Measurements from ENCODE around the gene DNM1.

DNA sequence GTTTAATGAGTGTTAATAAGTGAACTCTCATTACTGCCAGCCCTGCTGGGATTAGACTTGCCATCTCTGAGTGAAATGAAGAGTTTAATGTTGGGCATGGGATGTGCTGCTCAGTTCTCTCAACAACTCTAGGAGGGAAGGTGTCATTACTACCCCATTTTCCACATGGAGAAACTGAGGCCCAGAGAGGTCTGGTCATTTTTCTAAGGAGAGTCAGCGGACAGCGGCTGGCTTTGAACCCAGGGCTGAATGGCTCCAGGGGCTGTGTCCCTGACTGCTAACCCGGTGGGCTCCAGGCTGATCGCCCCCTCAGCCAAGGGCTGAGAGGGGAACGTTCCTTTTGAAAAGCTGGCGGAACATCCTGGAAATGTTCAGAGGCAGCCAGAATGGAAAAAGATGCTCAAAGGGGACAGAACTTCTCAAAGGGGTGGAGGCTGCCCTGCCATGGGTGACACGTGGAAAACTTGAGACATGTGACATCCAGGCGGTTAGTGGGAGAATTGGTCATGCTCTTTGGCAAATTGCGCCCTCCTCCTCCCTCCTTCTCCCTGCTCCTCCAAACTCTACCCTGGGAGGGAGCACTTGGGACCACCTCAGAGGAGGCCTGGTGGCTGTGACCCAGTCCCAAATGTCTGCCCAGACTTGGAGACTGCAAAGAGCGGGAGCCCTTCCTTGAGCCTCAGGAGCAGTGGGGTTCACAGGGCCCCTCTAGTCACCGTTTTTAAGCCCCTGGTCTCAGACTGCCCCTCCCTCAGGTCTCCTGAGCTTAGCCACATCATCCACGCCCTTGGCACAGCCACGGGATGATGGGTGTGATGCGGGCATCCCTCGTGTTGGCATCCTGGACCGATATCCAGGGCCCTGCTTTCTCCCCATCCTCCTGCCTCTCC lies 28.7 kb downstream of the DNM1 start:
- TF ChIP-seq, protein P1, sequence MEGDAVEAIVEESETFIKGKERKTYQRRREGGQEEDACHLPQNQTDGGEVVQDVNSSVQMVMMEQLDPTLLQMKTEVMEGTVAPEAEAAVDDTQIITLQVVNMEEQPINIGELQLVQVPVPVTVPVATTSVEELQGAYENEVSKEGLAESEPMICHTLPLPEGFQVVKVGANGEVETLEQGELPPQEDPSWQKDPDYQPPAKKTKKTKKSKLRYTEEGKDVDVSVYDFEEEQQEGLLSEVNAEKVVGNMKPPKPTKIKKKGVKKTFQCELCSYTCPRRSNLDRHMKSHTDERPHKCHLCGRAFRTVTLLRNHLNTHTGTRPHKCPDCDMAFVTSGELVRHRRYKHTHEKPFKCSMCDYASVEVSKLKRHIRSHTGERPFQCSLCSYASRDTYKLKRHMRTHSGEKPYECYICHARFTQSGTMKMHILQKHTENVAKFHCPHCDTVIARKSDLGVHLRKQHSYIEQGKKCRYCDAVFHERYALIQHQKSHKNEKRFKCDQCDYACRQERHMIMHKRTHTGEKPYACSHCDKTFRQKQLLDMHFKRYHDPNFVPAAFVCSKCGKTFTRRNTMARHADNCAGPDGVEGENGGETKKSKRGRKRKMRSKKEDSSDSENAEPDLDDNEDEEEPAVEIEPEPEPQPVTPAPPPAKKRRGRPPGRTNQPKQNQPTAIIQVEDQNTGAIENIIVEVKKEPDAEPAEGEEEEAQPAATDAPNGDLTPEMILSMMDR (conservative IDR thresholded peaks at IDR 0.05 in 1 of 2, IDR thresholded peaks at IDR 0.05 in 1 of 2; ENCODE audit: extremely low read depth in 1 of 2, insufficient read depth in 1 of 2, low read depth in 1 of 2, low read length in 2 of 2), result no peak
- TF ChIP-seq EZH2 (IDR thresholded peaks at IDR 0.05; ENCODE audit: borderline replicate concordance, low read length), result no peak
